ENCODE results near the gene FUCA2. TPM values are rescaled to one million over a fixed set of nuclear protein-coding genes. Genes with fewer than 3 reads are reported as not detected.

Gene FUCA2
- total RNA-seq, 1 donor from 2014 or later, result 52.3 TPM

Other genes starting within 250 kb of the FUCA2 start
- 14.2 to 16.5 TPM (median 15.2 TPM) in 3 replicates for gene ADAT2, start 61.0 kb downstream of the FUCA2 start, total RNA-seq
- 20.8 to 25.2 TPM (median 21.3 TPM) in 3 replicates for gene PEX3, start 60.9 kb downstream of the FUCA2 start, total RNA-seq
- gene PHACTR2, start 166.2 kb upstream of the FUCA2 start, total RNA-seq, result 117 to 125 TPM (median 124 TPM) in 3 replicates

Data from mesothelial cell of epicardium (in vitro differentiated cells).